ENCODE results near the gene MUC16.
"Not testable (repeated sequence)": the region's sequence is repeated elsewhere in the genome, so short reads cannot be mapped to it uniquely, and the experiment has no call there.

MUC16 gene

GRCh38 chr19:9009935-9010651 lies at the start of gene MUC16:
MUC16 (minus strand) TSS chr19:9010409.
- DNase-seq, result no peak

GRCh38 chr19:9058905-9059667 lies 48.9 kb upstream of the MUC16 start:
- DNase-seq, result no peak

GRCh38 chr19:9057505-9058258 lies 47.5 kb upstream of the MUC16 start:
- no peak for DNase-seq

- not testable (repeated sequence) for DNase-seq
These were observed 45.9 kb upstream of the MUC16 start for GRCh38 chr19:9056131-9056530.

GRCh38 chr19:9054765-9055164 lies 44.6 kb upstream of the MUC16 start:
- no peak for DNase-seq

- no peak for DNase-seq
These were observed 44.0 kb upstream of the MUC16 start for GRCh38 chr19:9054207-9054606.

GRCh38 chr19:9053674-9054073 lies 43.5 kb upstream of the MUC16 start:
- DNase-seq, result not testable (repeated sequence)

- no peak for DNase-seq
These were observed 42.7 kb upstream of the MUC16 start for GRCh38 chr19:9052894-9053293.

- no peak for DNase-seq
These were observed 36.5 kb upstream of the MUC16 start for GRCh38 chr19:9046694-9047093.

- no peak for DNase-seq
These were observed 34.2 kb upstream of the MUC16 start for GRCh38 chr19:9044449-9044848.

- no peak for DNase-seq
These were observed 33.3 kb upstream of the MUC16 start for GRCh38 chr19:9043524-9043923.

- no peak for DNase-seq
These were observed 30.8 kb upstream of the MUC16 start for GRCh38 chr19:9041023-9041422.

GRCh38 chr19:9040131-9040530 lies 29.9 kb upstream of the MUC16 start:
- no peak for DNase-seq

GRCh38 chr19:9039728-9040127 lies 29.5 kb upstream of the MUC16 start:
- DNase-seq, result no peak

- no peak for DNase-seq
These were observed 27.3 kb upstream of the MUC16 start for GRCh38 chr19:9037400-9038062.

- DNase-seq, result no peak
These were observed 22.0 kb upstream of the MUC16 start for GRCh38 chr19:9032136-9032631.

- DNase-seq, result no peak
These were observed 8.1 kb upstream of the MUC16 start for GRCh38 chr19:9018163-9018875.

GRCh38 chr19:9014803-9015202 lies 4.6 kb upstream of the MUC16 start:
- no peak for DNase-seq

GRCh38 chr19:9013988-9014387 lies 3.8 kb upstream of the MUC16 start:
- no peak for DNase-seq

- DNase-seq, result no peak
These were observed 1.7 kb upstream of the MUC16 start for GRCh38 chr19:9011875-9012274.

- no peak for DNase-seq
These were observed 484 bp upstream of the MUC16 start for GRCh38 chr19:9010693-9011092.

- no peak for DNase-seq
These were observed 778 bp downstream of the MUC16 start for GRCh38 chr19:9009431-9009830.

Measured in activated CD4-positive, alpha-beta T cell treated with anti-CD3 and anti-CD28 coated beads, Interleukin-2, amount 50 U/mL, for 4 hours (primary cell).